MG63 (cell line): ENCODE measurements around the gene ZNF317. TPM values are rescaled to one million over a fixed set of nuclear protein-coding genes. Genes with fewer than 3 reads are reported as not detected.

Source experiments
- DNase-seq: peaks from one replicate; pipeline ENCODE4 v3.0.0-alpha.2; 2020
- H3K27me3 ChIP-seq: fragments of 250-450 bp; sonication (Bioruptor Pico); 2 replicates; pipeline ENCODE4 v1.5.1; 2020; ENCODE audit warnings: mild to moderate bottlenecking, moderate library complexity
- H3K36me3 ChIP-seq: fragments of 250-450 bp; sonication (Bioruptor Pico); 2 replicates; pipeline ENCODE4 v1.5.1; 2020; ENCODE audit warnings: mild to moderate bottlenecking, moderate library complexity
- H3K4me3 ChIP-seq: fragments of 250-450 bp; sonication (Bioruptor Pico); 2 replicates; pipeline ENCODE4 v1.5.1; 2020; ENCODE audit warnings: mild to moderate bottlenecking, moderate library complexity
- H3K9me3 ChIP-seq: fragments of 250-450 bp; sonication (Bioruptor Pico); 2 replicates; pipeline ENCODE4 v1.5.1; 2020; ENCODE audit warnings: mild to moderate bottlenecking, moderate library complexity
- total RNA-seq: library from RNA; depleted of rRNA; stranded (reverse); fragments of >200 nt; shearing (Covaris generic); gene quantifications from 2 replicates; pipeline ENCODE4 v1.2.3, GENCODE V29; 2014; ENCODE audit warnings: low replicate concordance; rRNA removed

The ZNF317 gene
- 19.9 and 24.5 TPM in 2 replicates for total RNA-seq

GRCh38 chr19:9140159-9140874 lies at the start of gene ZNF317:
Gene ZNF317, plus strand, starts transcription at chr19:9140397. Its CDS starts 15,620 bp downstream, at chr19:9156017.
- peaks cover 48% of the 10 kb centered on the region for H3K36me3 ChIP-seq
- peak within 1 kb of the TSS; percentile 95 for H3K4me3 ChIP-seq
- peak; percentile 96 for DNase-seq
- no peaks in the 10 kb centered on the region for H3K27me3 ChIP-seq
- peaks cover 42% of the 10 kb centered on the region for H3K9me3 ChIP-seq

- H3K9me3 ChIP-seq, result no peaks in the 10 kb centered on the region
- H3K27me3 ChIP-seq, result peaks cover 52% of the 10 kb centered on the region
- no peaks in the 10 kb centered on the region for H3K36me3 ChIP-seq
- no peak within 1 kb of the TSS for H3K4me3 ChIP-seq
- no peak for DNase-seq
Observed at GRCh38 chr19:9107375-9107774, 32.8 kb upstream of the ZNF317 start, which contains the start of gene OR7G2. Gene OR7G2, minus strand, starts transcription at chr19:9107475. Its CDS starts 4,232 bp downstream, at chr19:9103243.

GRCh38 chr19:9109959-9110358 lies 30.2 kb upstream of the ZNF317 start:
- peaks cover 44% of the 10 kb centered on the region for H3K27me3 ChIP-seq
- H3K36me3 ChIP-seq, result no peaks in the 10 kb centered on the region
- DNase-seq, result no peak
- no peaks in the 10 kb centered on the region for H3K9me3 ChIP-seq
- H3K4me3 ChIP-seq, result no peak overlapping the region

GRCh38 chr19:9115307-9115813 lies 24.8 kb upstream of the ZNF317 start, which contains the start of gene OR7G1:
Gene OR7G1, minus strand, starts transcription at chr19:9115763. Its CDS starts 0 bp downstream, at chr19:9115763.
- no peak for DNase-seq
- Histone ChIP-seq H3K36me3 (no peaks in the 10 kb centered on the region), H3K4me3 (no peak within 1 kb of the TSS), H3K9me3 (no peaks in the 10 kb centered on the region), H3K27me3 (peaks cover 31% of the 10 kb centered on the region; the same call in 1 of the 2 replicates)

- Histone ChIP-seq H3K36me3 (no peaks in the 10 kb centered on the region), H3K4me3 (no peak overlapping the region), H3K27me3 (peaks cover 26% of the 10 kb centered on the region; the same call in 1 of the 2 replicates), H3K9me3 (0 out of 2 replicates have a peak, but pooled peaks cover 2% of the 10 kb centered on the region)
- DNase-seq, result no peak
Observed at GRCh38 chr19:9116547-9116946, 23.6 kb upstream of the ZNF317 start.

- no peak for DNase-seq
- Histone ChIP-seq H3K4me3 (no peak within 1 kb of the TSS), H3K36me3 (no peaks in the 10 kb centered on the region), H3K27me3 (peaks cover 2% of the 10 kb centered on the region), H3K9me3 (no peaks in the 10 kb centered on the region)
Observed at GRCh38 chr19:9126900-9127405, 13.2 kb upstream of the ZNF317 start, which contains the start of gene OR7G3. Gene OR7G3, minus strand, starts transcription at chr19:9126950. Its CDS starts 0 bp downstream, at chr19:9126950.

GRCh38 chr19:9128171-9128570 lies 12.0 kb upstream of the ZNF317 start:
- H3K9me3 ChIP-seq, result no peaks in the 10 kb centered on the region
- no peaks in the 10 kb centered on the region for H3K36me3 ChIP-seq
- DNase-seq, result peak; percentile 76
- no peak overlapping the region for H3K4me3 ChIP-seq
- H3K27me3 ChIP-seq, result peaks cover 2% of the 10 kb centered on the region

- H3K4me3 ChIP-seq, result no peak overlapping the region
- H3K27me3 ChIP-seq, result no peaks in the 10 kb centered on the region; the same call in none of the 2 replicates
- no peak for DNase-seq
- H3K9me3 ChIP-seq, result no peaks in the 10 kb centered on the region
- H3K36me3 ChIP-seq, result no peaks in the 10 kb centered on the region
Observed at GRCh38 chr19:9130965-9131364, 9.2 kb upstream of the ZNF317 start.

GRCh38 chr19:9132422-9132821 lies 7.8 kb upstream of the ZNF317 start:
- no peaks in the 10 kb centered on the region for H3K36me3 ChIP-seq
- no peaks in the 10 kb centered on the region for H3K9me3 ChIP-seq
- DNase-seq, result no peak
- H3K4me3 ChIP-seq, result no peak overlapping the region
- no peaks in the 10 kb centered on the region for H3K27me3 ChIP-seq

- Histone ChIP-seq H3K36me3 (peaks cover 41% of the 10 kb centered on the region), H3K4me3 (peak overlapping the region; percentile 95), H3K9me3 (peaks cover 36% of the 10 kb centered on the region), H3K27me3 (no peaks in the 10 kb centered on the region)
- no peak for DNase-seq
Observed at GRCh38 chr19:9139609-9140158, 513 bp upstream of the ZNF317 start.

- peaks cover 87% of the 10 kb centered on the region for H3K36me3 ChIP-seq
- DNase-seq, result no peak
- H3K9me3 ChIP-seq, result peaks cover 84% of the 10 kb centered on the region
- no peaks in the 10 kb centered on the region for H3K27me3 ChIP-seq
- no peak overlapping the region for H3K4me3 ChIP-seq
Observed at GRCh38 chr19:9144920-9145319, 4.7 kb downstream of the ZNF317 start.

- no peak overlapping the region for H3K4me3 ChIP-seq
- H3K27me3 ChIP-seq, result no peaks in the 10 kb centered on the region
- peaks cover 92% of the 10 kb centered on the region for H3K36me3 ChIP-seq
- DNase-seq, result no peak
- peaks cover 92% of the 10 kb centered on the region for H3K9me3 ChIP-seq
Observed at GRCh38 chr19:9146882-9147281, 6.7 kb downstream of the ZNF317 start.

- H3K36me3 ChIP-seq, result peaks cover 93% of the 10 kb centered on the region
Observed at GRCh38 chr19:9148697-9149096, 8.5 kb downstream of the ZNF317 start.

GRCh38 chr19:9149997-9150396 lies 9.8 kb downstream of the ZNF317 start:
- H3K4me3 ChIP-seq, result no peak overlapping the region
- H3K36me3 ChIP-seq, result peaks cover 93% of the 10 kb centered on the region
- H3K9me3 ChIP-seq, result peaks cover 93% of the 10 kb centered on the region
- H3K27me3 ChIP-seq, result no peaks in the 10 kb centered on the region
- peak; percentile 30 for DNase-seq

More at GRCh38 chr19:9148697-9149096, 8.5 kb downstream of the ZNF317 start:
- H3K27me3 ChIP-seq, result no peaks in the 10 kb centered on the region
- peaks cover 93% of the 10 kb centered on the region for H3K9me3 ChIP-seq
- no peak overlapping the region for H3K4me3 ChIP-seq
- no peak for DNase-seq

GRCh38 chr19:9150650-9151049 lies 10.5 kb downstream of the ZNF317 start:
- H3K9me3 ChIP-seq, result peaks cover 93% of the 10 kb centered on the region
- peaks cover 93% of the 10 kb centered on the region for H3K36me3 ChIP-seq
- no peak for DNase-seq

GRCh38 chr19:9151367-9151766 lies 11.2 kb downstream of the ZNF317 start:
- no peak for DNase-seq
- peaks cover 98% of the 10 kb centered on the region for H3K36me3 ChIP-seq
- H3K9me3 ChIP-seq, result peaks cover 95% of the 10 kb centered on the region

More at GRCh38 chr19:9150650-9151049, 10.5 kb downstream of the ZNF317 start:
- H3K27me3 ChIP-seq, result no peaks in the 10 kb centered on the region
- no peak overlapping the region for H3K4me3 ChIP-seq

GRCh38 chr19:9155591-9155990 lies 15.4 kb downstream of the ZNF317 start:
- Histone ChIP-seq H3K4me3 (no peak overlapping the region), H3K9me3 (peaks cover 78% of the 10 kb centered on the region), H3K36me3 (peaks cover 100% of the 10 kb centered on the region), H3K27me3 (no peaks in the 10 kb centered on the region)
- DNase-seq, result no peak

More at GRCh38 chr19:9151367-9151766, 11.2 kb downstream of the ZNF317 start:
- H3K4me3 ChIP-seq, result no peak overlapping the region
- H3K27me3 ChIP-seq, result no peaks in the 10 kb centered on the region
